GM12878 (cell line): ENCODE measurements around the gene EMC1.

Experiments used
- EZH2 ChIP-seq: IDR thresholded peaks from 2 replicates; pipeline ENCODE4 v1.6.1; 2012; ENCODE audit warnings: low read depth, mild to moderate bottlenecking, control low read depth, inconsistent platforms, low read length, borderline replicate concordance; ENCODE audit not compliant: control insufficient read depth
- RB1 ChIP-seq: fragments of 450-650 bp; formaldehyde crosslinking; IDR thresholded peaks from 2 replicates; pipeline ENCODE4 v1.6.1; 2017; ENCODE audit warnings: mild to moderate bottlenecking, borderline replicate concordance
- SIN3A ChIP-seq: IDR thresholded peaks from 2 replicates; pipeline ENCODE4 v1.6.1; 2012; ENCODE audit warnings: low read depth, low read length, improper control_type of control experiment
- YY1 ChIP-seq: IDR thresholded peaks from 2 replicates; pipeline ENCODE4 v1.6.1; 2011; ENCODE audit warnings: low read depth, mild to moderate bottlenecking, low read length
- TF ChIP-seq, protein P1 (sequence below): IDR thresholded peaks from 2 replicates; pipeline ENCODE4 v1.6.1; 2012; ENCODE audit warnings: low read depth, low read length, improper control_type of control experiment

DNA sequence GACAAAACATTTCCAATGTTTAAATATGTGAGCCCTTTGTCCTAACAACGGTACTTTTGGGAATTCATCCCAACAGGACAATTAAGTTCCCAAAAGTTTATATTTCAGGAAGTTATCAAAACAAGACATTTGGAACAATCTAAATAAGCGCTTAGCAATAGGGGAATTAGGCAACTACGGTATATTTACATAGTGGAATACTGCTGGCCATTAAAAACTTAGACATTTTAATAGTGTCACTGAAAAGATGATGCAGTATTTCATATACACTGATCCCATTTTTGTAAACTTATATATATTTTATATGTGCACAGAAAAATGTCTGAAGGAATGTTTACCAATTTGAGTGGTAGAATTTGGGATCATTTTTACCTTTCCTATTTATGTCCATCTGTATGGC lies 62.1 kb downstream of the EMC1 start:
- no peak for TF ChIP-seq RB1
- TF ChIP-seq, protein P1, sequence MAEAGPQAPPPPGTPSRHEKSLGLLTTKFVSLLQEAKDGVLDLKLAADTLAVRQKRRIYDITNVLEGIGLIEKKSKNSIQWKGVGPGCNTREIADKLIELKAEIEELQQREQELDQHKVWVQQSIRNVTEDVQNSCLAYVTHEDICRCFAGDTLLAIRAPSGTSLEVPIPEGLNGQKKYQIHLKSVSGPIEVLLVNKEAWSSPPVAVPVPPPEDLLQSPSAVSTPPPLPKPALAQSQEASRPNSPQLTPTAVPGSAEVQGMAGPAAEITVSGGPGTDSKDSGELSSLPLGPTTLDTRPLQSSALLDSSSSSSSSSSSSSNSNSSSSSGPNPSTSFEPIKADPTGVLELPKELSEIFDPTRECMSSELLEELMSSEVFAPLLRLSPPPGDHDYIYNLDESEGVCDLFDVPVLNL, result no peak
- no peak for TF ChIP-seq EZH2
- no peak for TF ChIP-seq SIN3A
- TF ChIP-seq YY1, result no peak
